Measurements from ENCODE around the gene FMNL2. TPM values are rescaled to one million over a fixed set of nuclear protein-coding genes. Genes with fewer than 3 reads are reported as not detected.

Gene FMNL2
- total and polyA plus RNA-seq, 2 of the 4 experiments (the other 2 are of a cell fraction) = 10.9 to 11.4 TPM

DNA sequence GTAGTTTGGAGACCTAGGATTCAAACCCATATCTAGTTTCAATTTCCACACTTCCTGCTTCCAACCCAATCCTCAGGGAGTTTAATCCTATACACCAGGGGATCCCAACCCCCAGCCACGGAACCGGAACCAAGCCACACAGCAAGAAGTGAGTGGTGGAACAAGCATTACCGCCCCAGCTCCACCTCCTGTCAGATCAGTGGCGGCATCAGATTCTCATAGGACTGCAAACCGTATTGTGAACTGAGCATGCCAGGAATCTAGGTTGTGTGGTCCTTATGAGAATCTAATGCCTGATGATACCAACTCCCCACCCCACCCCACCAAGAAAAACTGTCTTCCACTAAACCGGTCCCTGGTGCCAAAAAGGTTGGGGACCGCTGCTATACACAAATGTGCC lies 329.8 kb downstream of the FMNL2 start:
- no peak overlapping the region for H3K4me2 ChIP-seq (ENCODE audit: low read depth, low read length)
- dilution Hi-C loops (cut with HindIII; ENCODE audit: low sequenced_read_pairs, unreplicated experiment) = no loop called here
- in situ Hi-C loops (cut with MboI; ENCODE audit: low sequenced_read_pairs) = loop anchor here (25.0 kb wide), 1 partner anchor 1202 kb away; no protein-coding TSS in a partner anchor
- no peaks in the 10 kb centered on the region for H3K27me3 ChIP-seq (ENCODE audit: control insufficient read depth, insufficient read depth, low read length)
- no peak overlapping the region for H4K8ac ChIP-seq (ENCODE audit: low read depth in 2 of 2, low read length in 2 of 2)
- H2AK9ac ChIP-seq (replicated peaks; ENCODE audit: low read depth, low read length, poor library complexity) = no peak overlapping the region
- ChIA-PET POLR2A (ENCODE audit: unreplicated experiment) (no interaction called here), CTCF (no interaction called here)
- H3K4ac ChIP-seq (ENCODE audit: low read depth, low read length) = no peak overlapping the region
- H3K56ac ChIP-seq (ENCODE audit: extremely low read depth, insufficient read depth, low read length) = no peak overlapping the region
- H2AK5ac ChIP-seq (ENCODE audit: low read depth, low read length) = no peak overlapping the region
- H4K91ac ChIP-seq (ENCODE audit: insufficient read depth, low read depth, low read length) = no peak overlapping the region
- no peak overlapping the region for H2BK5ac ChIP-seq (ENCODE audit: low read depth, low read length, poor library complexity, severe bottlenecking)
- H2BK120ac ChIP-seq (ENCODE audit: low read depth, low read length) = no peak overlapping the region
- no TSS peak for BruUV-seq (replicated peaks)
- DNase-seq (no peak), ATAC-seq (ENCODE audit: low read depth) (no peak)
- peaks cover 26% of the 10 kb centered on the region for H3K36me3 ChIP-seq (ENCODE audit: control insufficient read depth, insufficient read depth, low read length)
- no peak overlapping the region for H3K18ac ChIP-seq (ENCODE audit: low read depth, low read length)
- TF ChIP-seq, protein P1, sequence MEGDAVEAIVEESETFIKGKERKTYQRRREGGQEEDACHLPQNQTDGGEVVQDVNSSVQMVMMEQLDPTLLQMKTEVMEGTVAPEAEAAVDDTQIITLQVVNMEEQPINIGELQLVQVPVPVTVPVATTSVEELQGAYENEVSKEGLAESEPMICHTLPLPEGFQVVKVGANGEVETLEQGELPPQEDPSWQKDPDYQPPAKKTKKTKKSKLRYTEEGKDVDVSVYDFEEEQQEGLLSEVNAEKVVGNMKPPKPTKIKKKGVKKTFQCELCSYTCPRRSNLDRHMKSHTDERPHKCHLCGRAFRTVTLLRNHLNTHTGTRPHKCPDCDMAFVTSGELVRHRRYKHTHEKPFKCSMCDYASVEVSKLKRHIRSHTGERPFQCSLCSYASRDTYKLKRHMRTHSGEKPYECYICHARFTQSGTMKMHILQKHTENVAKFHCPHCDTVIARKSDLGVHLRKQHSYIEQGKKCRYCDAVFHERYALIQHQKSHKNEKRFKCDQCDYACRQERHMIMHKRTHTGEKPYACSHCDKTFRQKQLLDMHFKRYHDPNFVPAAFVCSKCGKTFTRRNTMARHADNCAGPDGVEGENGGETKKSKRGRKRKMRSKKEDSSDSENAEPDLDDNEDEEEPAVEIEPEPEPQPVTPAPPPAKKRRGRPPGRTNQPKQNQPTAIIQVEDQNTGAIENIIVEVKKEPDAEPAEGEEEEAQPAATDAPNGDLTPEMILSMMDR (conservative IDR thresholded peaks at IDR 0.05; ENCODE audit: low read depth, low read length) = no peak
- TF ChIP-seq NFE2L2 (IDR thresholded peaks at IDR 0.05; ENCODE audit: low read depth, low read length) (no peak), MAFK (IDR thresholded peaks at IDR 0.05; ENCODE audit: low read depth, low read length) (no peak), RFX5 (IDR thresholded peaks at IDR 0.05; ENCODE audit: low read depth, low read length) (no peak), POLR2A (IDR thresholded peaks at IDR 0.05; ENCODE audit: low read depth, low read length) (no peak), MAZ (IDR thresholded peaks at IDR 0.05; ENCODE audit: borderline replicate concordance, low read depth, low read length) (no peak), CEBPB (IDR thresholded peaks at IDR 0.05; ENCODE audit: low read depth, low read length) (no peak), SMC3 (IDR thresholded peaks at IDR 0.05; ENCODE audit: low read depth, low read length) (no peak), RCOR1 (IDR thresholded peaks at IDR 0.05; ENCODE audit: insufficient replicate concordance, low read length) (no peak), RAD21 (IDR thresholded peaks at IDR 0.05; ENCODE audit: low read length) (no peak), MXI1 (IDR thresholded peaks at IDR 0.05; ENCODE audit: borderline replicate concordance, low read depth, low read length) (no peak), CHD1 (IDR thresholded peaks at IDR 0.05; ENCODE audit: low read depth, low read length) (no peak), FOS (IDR thresholded peaks at IDR 0.05; ENCODE audit: low read depth, low read length) (no peak), BHLHE40 (IDR thresholded peaks at IDR 0.05; ENCODE audit: low read depth, low read length) (no peak)
- TF ChIP-seq, protein P2, sequence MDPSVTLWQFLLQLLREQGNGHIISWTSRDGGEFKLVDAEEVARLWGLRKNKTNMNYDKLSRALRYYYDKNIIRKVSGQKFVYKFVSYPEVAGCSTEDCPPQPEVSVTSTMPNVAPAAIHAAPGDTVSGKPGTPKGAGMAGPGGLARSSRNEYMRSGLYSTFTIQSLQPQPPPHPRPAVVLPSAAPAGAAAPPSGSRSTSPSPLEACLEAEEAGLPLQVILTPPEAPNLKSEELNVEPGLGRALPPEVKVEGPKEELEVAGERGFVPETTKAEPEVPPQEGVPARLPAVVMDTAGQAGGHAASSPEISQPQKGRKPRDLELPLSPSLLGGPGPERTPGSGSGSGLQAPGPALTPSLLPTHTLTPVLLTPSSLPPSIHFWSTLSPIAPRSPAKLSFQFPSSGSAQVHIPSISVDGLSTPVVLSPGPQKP (IDR thresholded peaks at IDR 0.05; ENCODE audit: borderline replicate concordance, low read depth, low read length) = no peak
- TF ChIP-seq, protein P3, sequence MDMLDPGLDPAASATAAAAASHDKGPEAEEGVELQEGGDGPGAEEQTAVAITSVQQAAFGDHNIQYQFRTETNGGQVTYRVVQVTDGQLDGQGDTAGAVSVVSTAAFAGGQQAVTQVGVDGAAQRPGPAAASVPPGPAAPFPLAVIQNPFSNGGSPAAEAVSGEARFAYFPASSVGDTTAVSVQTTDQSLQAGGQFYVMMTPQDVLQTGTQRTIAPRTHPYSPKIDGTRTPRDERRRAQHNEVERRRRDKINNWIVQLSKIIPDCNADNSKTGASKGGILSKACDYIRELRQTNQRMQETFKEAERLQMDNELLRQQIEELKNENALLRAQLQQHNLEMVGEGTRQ (IDR thresholded peaks at IDR 0.05; ENCODE audit: low read depth, low read length) = no peak
- no peaks in the 10 kb centered on the region for H3K9me3 ChIP-seq (ENCODE audit: control insufficient read depth, insufficient read depth, low read length)
- no peaks in the 10 kb centered on the region for H3K4me1 ChIP-seq (ENCODE audit: control insufficient read depth, insufficient read depth, low read length)
- H3K9ac ChIP-seq (ENCODE audit: low read depth, low read length) = no peak overlapping the region
- no CpG with 5 or more reads among the region's 7 CpGs for WGBS, 2 experiments (ENCODE audit: extremely low coverage in 2 of 2, insufficient read length in 1 of 2)
- no peak overlapping the region for H4K5ac ChIP-seq (ENCODE audit: low read depth, low read length)
- H2AFZ ChIP-seq (replicated peaks; ENCODE audit: low read length, poor library complexity) = no peak overlapping the region
- intact Hi-C loops (cut with micrococcal nuclease) = loop anchor here (10.0 kb wide), 1 partner anchor 1210 kb away; no protein-coding TSS in a partner anchor
- no peaks in the 10 kb centered on the region for H4K20me1 ChIP-seq (ENCODE audit: insufficient read depth, low read length)
- no peak overlapping the region for H3K23ac ChIP-seq (ENCODE audit: low read depth, low read length)
- no peak overlapping the region for H2BK15ac ChIP-seq (ENCODE audit: low read depth, low read length)
- H3K27ac ChIP-seq (ENCODE audit: insufficient read depth, low read length) = no peak overlapping the region
- no peak overlapping the region for H2BK20ac ChIP-seq (ENCODE audit: low read depth, low read length)
- no peak overlapping the region for H3K4me3 ChIP-seq (ENCODE audit: insufficient read depth, low read depth, low read length)
- no peak overlapping the region for H3K14ac ChIP-seq (replicated peaks; ENCODE audit: low read depth, low read length)
- no peaks in the 10 kb centered on the region for H3K9me1 ChIP-seq (ENCODE audit: insufficient read depth, low read length)
- H3K79me1 ChIP-seq (ENCODE audit: low read depth in 1 of 2, low read length in 2 of 2) = peaks cover 0 to 6% of the 10 kb centered on the region in 2 experiments; a peak in 2 of 4 replicates

Measured in IMR-90 (cell line).